Endothelial cell (in vitro differentiated cells): ENCODE measurements around the gene RGS6. TPM values are rescaled to one million over a fixed set of nuclear protein-coding genes. Genes with fewer than 3 reads are reported as not detected.

Experiments
- DNase-seq: peaks from one replicate; pipeline ENCODE4 v3.0.0; 2021; ENCODE audit warnings: low spot score
- H3K27ac Mint-ChIP-seq: one replicate; pipeline ENCODE4 v1.8.0; 2021; ENCODE audit warnings: mixed read lengths, inconsistent platforms; ENCODE audit not compliant: unreplicated experiment
- H3K27me3 Mint-ChIP-seq: one replicate; pipeline ENCODE4 v1.8.0; 2021; ENCODE audit warnings: mild to moderate bottlenecking, moderate library complexity, mixed read lengths, inconsistent platforms; ENCODE audit not compliant: unreplicated experiment
- H3K36me3 Mint-ChIP-seq: one replicate; pipeline ENCODE4 v1.8.0; 2021; ENCODE audit warnings: mild to moderate bottlenecking, low read depth, mixed read lengths, inconsistent platforms; ENCODE audit not compliant: unreplicated experiment
- H3K4me1 Mint-ChIP-seq: one replicate; pipeline ENCODE4 v1.8.0; 2021; ENCODE audit warnings: mild to moderate bottlenecking, mixed read lengths, inconsistent platforms; ENCODE audit not compliant: unreplicated experiment
- H3K4me3 Mint-ChIP-seq: one replicate; pipeline ENCODE4 v1.8.0; 2021; ENCODE audit warnings: mild to moderate bottlenecking, mixed read lengths, inconsistent platforms; ENCODE audit not compliant: unreplicated experiment
- H3K9me3 Mint-ChIP-seq: one replicate; pipeline ENCODE4 v1.8.0; 2021; ENCODE audit warnings: mixed read lengths, inconsistent platforms; ENCODE audit not compliant: unreplicated experiment
- CTCF ChIP-seq: fragments of 200-600 bp; sonication (generic); IDR thresholded peaks from one replicate; pipeline ENCODE4 v1.5.0; 2021; ENCODE audit warnings: antibody characterized with exemption; ENCODE audit not compliant: unreplicated experiment
- total RNA-seq: library from RNA; stranded (reverse); fragmentation: NEBNext Ultra II Directional; extraction: Animal tissue kit (Norgen Biotek cat#: 25700); gene quantifications from one replicate; pipeline ENCODE4 v1.2.1, GENCODE V29; 2021; ENCODE audit not compliant: unreplicated experiment

RGS6 gene
- total RNA-seq, 1 donor from 2014 or later = 15.7 TPM

GRCh38 chr14:72515779-72516770 is 583.8 kb downstream of the RGS6 start:
- no peak for DNase-seq

GRCh38 chr14:72516936-72517700 is 584.9 kb downstream of the RGS6 start:
- Mint-ChIP-seq H3K4me1 (peaks cover 14% of the 10 kb centered on the region), H3K27ac (no peak overlapping the region), H3K36me3 (no peaks in the 10 kb centered on the region), H3K4me3 (peak overlapping the region; percentile 47), H3K9me3 (no peaks in the 10 kb centered on the region), H3K27me3 (peaks cover 5% of the 10 kb centered on the region)
- TF ChIP-seq CTCF = peak; percentile 91
- peak; percentile 77 for DNase-seq

More at GRCh38 chr14:72515779-72516770, 583.8 kb downstream of the RGS6 start:
- TF ChIP-seq CTCF = no peak
- H3K9me3 Mint-ChIP-seq = no peaks in the 10 kb centered on the region
- H3K27ac Mint-ChIP-seq = no peak overlapping the region
- no peak overlapping the region for H3K4me3 Mint-ChIP-seq
- H3K4me1 Mint-ChIP-seq = peaks cover 14% of the 10 kb centered on the region
- no peaks in the 10 kb centered on the region for H3K36me3 Mint-ChIP-seq
- peaks cover 4% of the 10 kb centered on the region for H3K27me3 Mint-ChIP-seq

GRCh38 chr14:72517736-72518135 is 585.5 kb downstream of the RGS6 start:
- Mint-ChIP-seq H3K4me1 (peaks cover 14% of the 10 kb centered on the region), H3K9me3 (no peaks in the 10 kb centered on the region), H3K36me3 (no peaks in the 10 kb centered on the region), H3K27me3 (peaks cover 6% of the 10 kb centered on the region), H3K4me3 (no peak overlapping the region), H3K27ac (no peak overlapping the region)
- TF ChIP-seq CTCF = no peak
- DNase-seq = no peak

GRCh38 chr14:72518809-72519377 is 586.7 kb downstream of the RGS6 start:
- peaks cover 8% of the 10 kb centered on the region for H3K4me1 Mint-ChIP-seq
- no peak overlapping the region for H3K4me3 Mint-ChIP-seq
- H3K36me3 Mint-ChIP-seq = no peaks in the 10 kb centered on the region
- DNase-seq = no peak
- H3K9me3 Mint-ChIP-seq = no peaks in the 10 kb centered on the region
- no peak for TF ChIP-seq CTCF
- no peak overlapping the region for H3K27ac Mint-ChIP-seq
- H3K27me3 Mint-ChIP-seq = peaks cover 6% of the 10 kb centered on the region
